HG02678 (cell line): ENCODE measurements around the gene ATAD3C.
"Not testable (repeated sequence)": the region's sequence is repeated elsewhere in the genome, so short reads cannot be mapped to it uniquely, and the experiment has no call there.

Source experiments
- ATAC-seq: cut with Tn5 transposase; IDR thresholded peaks from one replicate; pipeline ENCODE4 v1.9.1; 2021; ENCODE audit warnings: mild to moderate bottlenecking, moderate library complexity; ENCODE audit not compliant: unreplicated experiment

Gene ATAD3C

GRCh38 chr1:1440262-1441001 is 9.1 kb upstream of the ATAD3C start:
- ATAC-seq: no peak

- no peak for ATAC-seq
Observed at GRCh38 chr1:1441002-1441888, 8.2 kb upstream of the ATAD3C start.

GRCh38 chr1:1442069-1442770 is 7.3 kb upstream of the ATAD3C start:
- no peak for ATAC-seq

GRCh38 chr1:1446631-1447030 is 2.9 kb upstream of the ATAD3C start:
- ATAC-seq: not testable (repeated sequence)

GRCh38 chr1:1450616-1451015 is 1.1 kb downstream of the ATAD3C start:
- ATAC-seq: not testable (repeated sequence)

- no peak for ATAC-seq
Observed at GRCh38 chr1:1451696-1452364, 2.3 kb downstream of the ATAD3C start.

- not testable (repeated sequence) for ATAC-seq
Observed at GRCh38 chr1:1452365-1452739, 2.9 kb downstream of the ATAD3C start.

GRCh38 chr1:1452882-1453281 is 3.4 kb downstream of the ATAD3C start:
- ATAC-seq: no peak

- not testable (repeated sequence) for ATAC-seq
Observed at GRCh38 chr1:1454286-1455056, 5.0 kb downstream of the ATAD3C start.

- ATAC-seq: no peak
Observed at GRCh38 chr1:1455366-1455884, 5.9 kb downstream of the ATAD3C start.

GRCh38 chr1:1455934-1456333 is 6.4 kb downstream of the ATAD3C start:
- not testable (repeated sequence) for ATAC-seq

- not testable (repeated sequence) for ATAC-seq
Observed at GRCh38 chr1:1456683-1457255, 7.3 kb downstream of the ATAD3C start.

GRCh38 chr1:1459156-1459555 is 9.7 kb downstream of the ATAD3C start:
- not testable (repeated sequence) for ATAC-seq

- not testable (repeated sequence) for ATAC-seq
Observed at GRCh38 chr1:1459711-1460110, 10.2 kb downstream of the ATAD3C start.

GRCh38 chr1:1460540-1461130 is 11.1 kb downstream of the ATAD3C start:
- ATAC-seq: no peak

- no peak for ATAC-seq
Observed at GRCh38 chr1:1461721-1462317, 12.3 kb downstream of the ATAD3C start.

GRCh38 chr1:1462318-1462966 is 13.0 kb downstream of the ATAD3C start:
- no peak for ATAC-seq

- ATAC-seq: no peak
Observed at GRCh38 chr1:1463312-1463711, 13.8 kb downstream of the ATAD3C start.
